GM19240 (cell line): ENCODE results near the gene OTOG.
"Not testable (repeated sequence)": the region's sequence is repeated elsewhere in the genome, so short reads cannot be mapped to it uniquely, and the experiment has no call there.

Source experiments
- DNase-seq: peaks from one replicate; pipeline ENCODE4 v3.0.0; 2011; ENCODE audit warnings: low spot score; ENCODE audit not compliant: insufficient read length

OTOG gene

GRCh38 chr11:17622711-17623110, 75.7 kb downstream of the OTOG start:
- not testable (repeated sequence) for DNase-seq

GRCh38 chr11:17629113-17629512, 82.1 kb downstream of the OTOG start:
- DNase-seq = no peak

- DNase-seq = no peak
Measured at GRCh38 chr11:17630936-17631335, 83.9 kb downstream of the OTOG start.

- DNase-seq = no peak
Measured at GRCh38 chr11:17631702-17632365, 84.8 kb downstream of the OTOG start.

- DNase-seq = no peak
Measured at GRCh38 chr11:17633279-17633986, 86.4 kb downstream of the OTOG start.

GRCh38 chr11:17633987-17634775, 87.1 kb downstream of the OTOG start:
- no peak for DNase-seq

GRCh38 chr11:17634776-17635550, 87.9 kb downstream of the OTOG start:
- DNase-seq = no peak

GRCh38 chr11:17635551-17635938, 88.5 kb downstream of the OTOG start:
- no peak for DNase-seq

- no peak for DNase-seq
Measured at GRCh38 chr11:17636721-17637120, 89.7 kb downstream of the OTOG start.

GRCh38 chr11:17637901-17638300, 90.8 kb downstream of the OTOG start:
- DNase-seq = no peak

GRCh38 chr11:17638311-17638710, 91.3 kb downstream of the OTOG start:
- no peak for DNase-seq

GRCh38 chr11:17639091-17639490, 92.0 kb downstream of the OTOG start:
- no peak for DNase-seq

- DNase-seq = no peak
Measured at GRCh38 chr11:17639781-17640180, 92.7 kb downstream of the OTOG start.

- no peak for DNase-seq
Measured at GRCh38 chr11:17640493-17641164, 93.6 kb downstream of the OTOG start.

- DNase-seq = no peak
Measured at GRCh38 chr11:17641792-17642350, 94.8 kb downstream of the OTOG start.

- no peak for DNase-seq
Measured at GRCh38 chr11:17642370-17642769, 95.3 kb downstream of the OTOG start.

- DNase-seq = no peak
Measured at GRCh38 chr11:17642980-17643379, 95.9 kb downstream of the OTOG start.

- no peak for DNase-seq
Measured at GRCh38 chr11:17643506-17644405, 96.7 kb downstream of the OTOG start.

- DNase-seq = no peak
Measured at GRCh38 chr11:17645190-17645970, 98.3 kb downstream of the OTOG start.
